Astrocyte of the hippocampus (primary cell): ENCODE data around the gene PDP2.
"Not testable (repeated sequence)": the region's sequence is repeated elsewhere in the genome, so short reads cannot be mapped to it uniquely, and the experiment has no call there.

ENCODE experiments used
- DNase-seq: peaks from one replicate; pipeline ENCODE4 v3.0.0; 2011; ENCODE audit warnings: low read depth, low spot score

Gene PDP2

DNA sequence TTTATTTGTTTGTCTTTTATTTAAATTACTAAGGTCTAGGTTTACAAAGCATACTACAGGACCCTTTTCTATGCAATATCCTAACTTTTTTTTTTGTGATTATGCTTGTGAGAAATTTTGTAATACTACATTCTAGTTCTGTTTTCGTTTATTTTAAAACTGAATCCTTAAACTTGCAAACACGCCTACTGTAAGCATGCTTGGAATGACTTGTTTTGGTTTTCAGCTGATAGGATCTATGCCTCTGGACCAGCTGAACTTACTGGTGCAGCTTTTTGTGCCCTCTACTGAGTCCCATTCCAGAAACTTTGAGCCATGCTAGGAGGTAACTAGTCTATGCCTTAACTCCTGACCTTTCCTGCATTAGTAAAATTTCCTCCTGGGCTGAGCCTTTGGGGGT, 6.0 kb downstream of the PDP2 start:
- DNase-seq: peak; percentile 37

- DNase-seq: peak; percentile 82
These were observed 6.6 kb downstream of the PDP2 start for GRCh38 chr16:66886914-66887313.

DNA sequence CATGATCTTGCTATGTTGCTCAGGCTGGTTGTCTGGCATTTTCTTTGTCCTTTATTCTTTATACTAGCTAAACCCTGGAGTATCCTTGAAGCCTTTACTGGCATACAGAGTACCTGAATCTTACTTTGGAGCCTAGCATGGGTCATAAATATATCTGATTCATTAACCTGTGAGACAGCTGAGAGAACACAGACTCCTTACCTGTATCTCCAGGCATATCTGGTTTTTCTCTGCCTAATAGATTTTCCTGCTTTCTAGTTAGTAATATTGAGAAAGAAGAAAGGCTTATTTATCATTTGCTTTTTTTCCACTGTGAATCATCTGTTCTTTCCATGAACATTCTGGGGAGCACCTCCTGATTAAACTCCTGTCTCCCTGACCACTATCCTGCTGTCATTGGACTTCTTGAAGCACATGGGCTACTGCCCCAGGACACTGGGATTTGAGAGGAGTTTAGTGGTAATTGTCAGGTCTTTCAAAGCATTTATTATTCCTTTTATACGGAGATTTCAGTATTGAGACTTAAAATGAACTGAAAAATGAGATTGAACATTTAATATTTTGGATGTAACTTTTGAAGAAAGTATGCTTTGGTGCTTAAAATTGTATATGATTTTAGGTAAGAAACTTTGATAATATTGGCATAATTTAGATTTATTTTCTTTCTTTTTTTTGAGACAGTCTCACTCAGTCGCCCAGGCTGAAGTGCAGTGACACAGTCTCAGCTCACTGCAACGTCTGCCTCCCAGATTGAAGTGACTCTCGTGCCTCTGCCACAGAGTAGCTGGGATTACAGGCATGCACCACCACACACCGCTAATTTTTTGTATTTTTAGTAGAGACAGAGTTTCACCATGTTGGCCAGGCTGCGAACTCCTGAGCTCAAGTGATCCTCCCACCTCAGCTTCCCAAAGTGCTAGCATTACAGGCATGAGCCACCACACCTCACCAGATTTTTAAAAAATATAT, 8.6 kb downstream of the PDP2 start:
- no peak for DNase-seq

- DNase-seq: no peak
These were observed 9.3 kb downstream of the PDP2 start for GRCh38 chr16:66889622-66890021.

DNA sequence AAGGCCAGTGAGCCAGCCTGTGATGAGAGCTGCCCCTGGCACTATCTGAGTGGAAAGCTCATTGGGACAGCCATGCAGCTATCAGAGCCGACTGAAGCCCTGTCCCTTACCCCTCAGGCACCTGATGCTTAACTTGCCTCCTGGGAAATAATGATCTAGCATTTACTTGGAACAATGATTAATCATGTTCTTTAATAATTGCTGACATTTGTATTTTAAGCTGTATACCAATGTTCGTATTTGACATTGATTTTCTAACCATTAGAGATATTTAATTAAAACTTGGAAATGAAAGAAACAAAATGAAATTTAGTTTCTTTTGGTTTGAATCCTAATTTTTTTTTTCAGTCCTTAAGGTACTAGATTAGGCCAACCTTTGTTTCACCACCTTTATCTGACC, 10.5 kb downstream of the PDP2 start:
- DNase-seq: no peak

DNA sequence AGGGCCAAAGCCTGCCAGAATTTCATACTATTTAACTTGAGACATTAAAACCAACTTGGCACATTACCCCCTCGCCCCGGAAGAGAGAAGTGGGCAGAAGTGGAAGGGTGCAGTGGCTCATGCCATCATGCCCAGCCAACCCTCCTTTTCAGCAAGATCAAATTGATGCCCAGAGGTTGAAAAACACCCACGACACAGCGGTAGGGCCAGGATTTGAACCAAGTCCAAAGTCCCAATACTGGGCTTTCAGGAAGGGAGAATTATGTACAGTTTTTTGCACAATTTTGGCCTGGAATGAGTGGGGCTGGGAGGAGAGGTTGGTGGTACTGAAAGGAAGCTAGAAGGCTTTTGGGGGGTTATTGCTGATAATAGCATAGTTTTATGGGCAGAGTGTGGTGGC, 11.0 kb downstream of the PDP2 start:
- no peak for DNase-seq

DNA sequence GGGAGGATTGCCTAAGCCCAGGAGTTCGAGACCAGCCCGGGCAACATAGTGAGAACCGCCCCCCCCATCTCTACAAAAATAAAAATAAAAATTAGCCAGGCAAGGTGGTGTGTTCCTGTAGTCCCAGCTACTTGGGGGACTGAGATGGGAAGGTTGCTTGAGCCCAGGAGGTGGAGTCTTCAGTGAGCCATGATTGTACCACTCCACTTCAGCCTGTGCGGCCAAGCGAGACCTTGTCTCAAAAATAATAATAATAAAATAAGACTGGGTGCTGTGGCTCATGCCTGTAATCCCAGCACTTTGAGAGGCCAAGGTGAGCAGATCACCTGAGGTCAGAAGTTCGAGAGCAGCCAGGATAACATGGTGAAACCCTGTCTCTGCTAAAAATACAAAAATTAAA, 11.5 kb downstream of the PDP2 start:
- DNase-seq: no peak

DNA sequence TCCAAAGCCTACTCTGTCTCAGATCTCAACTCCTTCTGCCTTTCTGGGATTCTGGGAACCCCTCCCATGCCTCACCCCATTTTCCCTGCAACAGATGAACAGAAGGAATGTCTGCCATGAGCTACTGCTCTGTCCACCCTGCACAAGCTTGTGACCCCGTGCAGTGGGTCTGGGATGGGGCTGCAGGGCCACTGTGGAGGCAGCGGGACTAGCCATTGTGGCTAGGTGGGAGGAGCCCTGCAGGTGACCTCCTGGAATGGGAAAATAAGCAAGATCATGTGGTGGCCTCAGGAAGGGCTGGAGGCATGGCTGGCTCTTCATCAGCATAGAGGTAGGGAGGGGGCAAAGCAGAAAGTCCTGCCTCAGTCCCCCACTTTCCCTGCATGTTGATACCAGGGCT, 13.7 kb downstream of the PDP2 start:
- no peak for DNase-seq

- DNase-seq: peak; percentile 89
These were observed 14.8 kb downstream of the PDP2 start for GRCh38 chr16:66894948-66895688.

GRCh38 chr16:66895689-66895979, 15.3 kb downstream of the PDP2 start:
- no peak for DNase-seq

GRCh38 chr16:66895999-66896398, 15.7 kb downstream of the PDP2 start:
- no peak for DNase-seq

GRCh38 chr16:66896682-66897081, 16.4 kb downstream of the PDP2 start:
- DNase-seq: not testable (repeated sequence)

DNA sequence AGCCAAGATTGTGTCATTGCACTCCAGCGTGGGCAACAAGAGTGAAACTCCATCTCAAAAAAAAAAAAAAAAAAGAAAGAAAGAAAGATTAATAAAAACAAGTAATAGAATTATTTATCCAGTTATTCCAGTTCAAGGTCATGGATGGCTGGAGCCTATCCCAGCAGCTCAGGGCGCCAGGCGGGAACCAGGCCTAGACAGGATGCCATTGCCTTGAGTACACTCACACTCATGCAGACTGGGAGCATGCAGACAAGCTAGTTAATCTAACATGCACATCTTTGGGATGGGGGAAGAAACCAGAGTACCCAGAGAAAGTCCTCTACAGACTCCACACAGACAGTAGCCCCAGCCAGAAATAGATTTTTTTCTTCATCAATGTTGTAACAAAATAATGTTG, 17.9 kb downstream of the PDP2 start:
- DNase-seq: peak; percentile 52

DNA sequence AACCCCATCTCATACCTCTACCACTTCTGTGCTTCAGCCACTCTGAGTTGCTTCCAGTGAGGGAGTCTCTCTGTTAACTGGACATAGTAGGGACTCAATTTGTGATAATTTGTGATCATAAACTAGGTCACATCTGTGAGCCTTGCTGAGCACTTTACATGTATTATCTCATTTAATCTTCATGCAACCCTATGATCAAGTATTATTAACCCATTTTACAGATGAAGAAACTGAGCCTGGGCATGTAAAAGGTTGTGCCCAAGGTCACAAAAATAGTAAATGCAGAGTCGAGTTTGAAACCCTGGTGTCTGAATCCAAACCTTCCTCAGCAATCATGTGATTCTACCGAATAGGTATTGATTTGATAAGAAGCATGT, 18.6 kb downstream of the PDP2 start:
- no peak for DNase-seq

DNA sequence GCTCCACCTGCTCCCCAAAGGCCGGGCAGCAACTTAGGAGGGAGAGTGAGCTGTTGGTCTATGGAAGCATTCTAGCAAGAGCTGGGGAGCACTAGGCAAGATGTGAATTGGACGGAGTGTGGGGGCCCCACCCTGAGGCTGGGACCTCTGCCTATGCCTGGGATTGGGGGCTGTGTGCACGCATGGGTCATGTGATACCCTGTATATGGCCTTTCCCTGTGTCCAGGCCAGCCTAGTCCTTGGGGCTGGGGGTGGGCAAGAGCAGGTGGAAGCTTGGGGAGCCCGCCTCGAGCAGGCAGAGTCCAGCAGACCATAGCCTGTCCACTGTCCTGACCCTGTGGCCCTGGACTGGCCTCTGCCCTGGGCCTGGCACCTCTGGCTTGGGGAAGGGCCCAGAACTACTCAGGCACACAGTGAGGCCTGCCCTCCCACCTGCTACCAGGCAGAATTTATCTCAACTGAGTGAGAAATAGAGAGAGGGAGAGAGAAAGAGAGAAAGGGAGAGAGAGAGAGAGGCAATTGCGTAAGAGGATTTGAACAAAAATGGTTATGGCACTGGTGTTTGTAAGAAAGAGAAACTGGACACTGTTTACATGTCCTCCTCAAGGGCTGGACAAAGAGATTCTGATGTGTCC, 19.1 kb downstream of the PDP2 start:
- no peak for DNase-seq

- peak; percentile 84 for DNase-seq
These were observed 19.8 kb downstream of the PDP2 start for GRCh38 chr16:66899945-66900710.

DNA sequence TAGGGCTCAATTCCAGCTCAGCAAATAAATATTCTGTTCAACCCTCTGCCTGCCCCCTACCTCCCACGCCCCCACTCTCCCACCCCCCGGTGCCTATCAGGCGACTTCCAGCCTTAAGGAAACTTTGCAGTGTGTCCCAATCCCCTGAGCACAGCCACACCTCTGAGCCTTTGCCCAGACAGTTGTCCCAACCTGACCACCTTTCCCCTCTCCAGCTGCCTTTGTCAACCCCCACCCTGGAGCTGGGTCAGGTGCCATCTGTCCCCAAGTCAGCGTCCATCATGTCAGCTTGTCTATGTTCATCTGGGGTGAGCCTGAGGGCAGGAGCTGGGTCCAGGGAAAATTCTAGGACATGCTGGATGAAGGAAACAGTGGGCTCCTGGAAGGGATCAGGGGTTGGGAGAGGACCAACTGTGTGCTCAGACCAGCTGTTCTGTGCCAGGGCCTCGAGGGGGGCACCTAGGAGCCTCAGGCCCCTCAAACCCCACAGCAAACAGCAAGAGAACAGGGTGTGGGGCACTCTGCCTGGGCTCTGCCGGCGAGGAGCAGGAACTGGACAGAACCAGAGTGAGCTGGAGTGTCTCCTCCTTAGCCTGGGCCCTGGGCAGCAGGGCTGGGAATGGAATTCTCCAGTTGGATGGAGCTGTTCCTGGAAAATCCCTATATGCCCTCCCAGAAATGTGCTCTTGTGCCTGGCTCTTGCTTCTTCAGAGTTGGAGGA, 20.6 kb downstream of the PDP2 start:
- no peak for DNase-seq

DNA sequence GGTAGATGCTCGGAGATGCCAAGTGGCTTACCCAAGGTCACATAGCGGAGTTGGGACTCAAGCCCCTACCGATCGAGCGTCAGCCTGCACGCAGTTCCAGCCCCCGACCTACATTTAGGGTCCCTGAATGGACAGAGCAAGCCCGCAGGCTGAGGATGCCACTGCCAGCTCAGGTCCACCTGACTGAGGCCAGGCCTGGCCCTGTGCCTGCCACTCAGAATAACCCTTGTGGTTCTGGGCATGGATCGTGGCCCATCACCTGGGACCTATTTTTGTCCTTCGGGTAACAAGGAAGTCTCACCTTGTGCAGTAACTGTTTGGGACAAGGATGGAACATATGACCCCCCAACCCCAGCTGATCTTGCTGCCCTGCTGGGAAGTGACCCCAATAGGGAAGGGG, 21.3 kb downstream of the PDP2 start:
- no peak for DNase-seq

GRCh38 chr16:66902648-66903543, 22.6 kb downstream of the PDP2 start:
- DNase-seq: no peak
